ENCODE data around the gene VPS9D1.
"Not testable (repeated sequence)": the region's sequence is repeated elsewhere in the genome, so short reads cannot be mapped to it uniquely, and the experiment has no call there.

VPS9D1 gene

DNA sequence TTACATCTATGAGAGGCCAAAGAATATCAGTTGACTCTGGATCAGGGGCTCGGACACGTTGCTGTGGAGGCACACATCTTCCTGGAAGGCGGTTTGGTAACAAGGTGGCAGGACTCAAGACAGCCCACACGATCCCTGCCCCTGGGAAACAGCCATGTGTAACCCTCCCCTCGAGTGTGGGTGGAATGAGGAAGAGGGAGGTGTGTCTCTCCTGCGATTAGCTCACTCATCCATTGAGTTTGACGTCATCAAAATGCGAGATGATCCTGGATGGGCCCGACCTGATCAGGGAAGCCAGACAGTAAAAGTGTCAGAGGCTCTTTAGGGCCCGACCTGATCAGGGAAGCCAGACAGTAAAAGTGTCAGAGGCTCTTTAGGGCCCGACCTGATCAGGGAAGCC lies 56.5 kb downstream of the VPS9D1 start:
- not testable (repeated sequence) for DNase-seq (ENCODE audit: low read depth)

DNA sequence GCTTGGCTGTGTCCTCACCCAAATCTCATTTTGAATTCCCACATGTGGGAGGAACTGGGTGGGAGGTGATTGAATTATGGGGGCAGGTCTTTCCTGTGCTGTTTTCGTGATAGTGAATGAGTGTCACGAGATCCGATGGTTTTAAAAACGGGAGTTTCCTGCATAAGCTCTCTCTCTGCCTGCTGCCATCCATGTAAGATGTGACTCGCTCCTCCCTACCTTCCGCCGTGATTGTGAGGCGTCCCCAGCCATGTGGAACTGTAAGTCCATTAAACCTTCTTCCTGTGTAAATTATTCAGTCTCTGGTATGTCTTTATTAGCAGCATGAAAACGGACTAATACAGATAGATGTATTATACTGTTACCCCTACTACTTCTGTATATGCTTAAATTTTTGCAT lies 59.5 kb downstream of the VPS9D1 start:
- DNase-seq (ENCODE audit: low read depth): no peak

DNA sequence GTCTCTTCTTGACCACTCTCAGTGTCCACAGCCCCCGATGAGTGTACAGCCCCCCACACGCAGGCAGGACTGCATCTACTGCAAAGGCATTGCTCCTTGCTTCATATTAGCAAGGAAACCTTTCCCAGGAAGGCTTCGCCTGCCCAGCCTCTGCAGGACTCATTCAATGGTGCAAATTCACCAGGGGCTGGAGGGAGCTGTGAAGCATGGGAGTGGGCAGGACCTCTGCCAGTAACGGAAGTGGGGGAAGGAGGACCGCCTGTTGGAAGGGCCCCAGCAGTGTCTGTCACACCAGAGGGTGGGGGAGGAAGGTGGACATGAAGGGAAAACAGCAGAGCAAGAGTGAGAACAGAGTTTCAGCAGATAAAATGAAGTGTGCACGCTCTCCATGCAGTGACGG lies 60.6 kb downstream of the VPS9D1 start:
- no peak for DNase-seq (ENCODE audit: low read depth)

DNA sequence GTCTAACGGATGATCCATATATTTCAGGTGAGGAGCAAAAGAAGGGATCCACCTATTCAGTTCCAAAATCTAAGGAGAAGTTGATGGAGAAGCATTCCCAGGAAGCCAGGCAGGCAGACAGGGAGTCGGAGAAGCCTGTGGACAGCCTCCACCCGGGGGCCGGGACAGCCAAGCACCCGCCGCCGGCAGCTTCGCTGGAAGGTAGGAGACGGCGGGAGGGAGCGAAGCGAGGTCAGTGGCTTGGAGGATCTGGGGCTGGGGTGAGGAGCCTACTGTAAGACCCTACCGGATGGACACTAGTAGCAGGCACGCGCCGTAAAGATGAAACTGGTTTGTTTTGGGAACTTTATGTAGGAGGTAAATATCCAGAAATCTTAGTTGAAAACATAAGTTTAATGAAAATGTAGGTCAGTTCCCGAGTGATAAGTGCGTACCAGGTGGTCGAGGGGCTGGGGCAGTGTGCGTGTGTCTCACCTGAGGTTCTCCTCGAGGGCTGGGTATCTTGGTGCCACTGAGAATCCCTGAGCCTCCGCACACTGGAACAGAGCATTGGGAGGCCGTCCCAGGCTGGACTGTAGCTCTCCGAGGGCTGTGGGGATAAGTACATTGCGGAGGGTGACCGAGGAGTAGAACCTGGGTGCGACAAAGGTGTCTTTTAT lies 62.3 kb downstream of the VPS9D1 start:
- DNase-seq (ENCODE audit: low read depth): no peak

DNA sequence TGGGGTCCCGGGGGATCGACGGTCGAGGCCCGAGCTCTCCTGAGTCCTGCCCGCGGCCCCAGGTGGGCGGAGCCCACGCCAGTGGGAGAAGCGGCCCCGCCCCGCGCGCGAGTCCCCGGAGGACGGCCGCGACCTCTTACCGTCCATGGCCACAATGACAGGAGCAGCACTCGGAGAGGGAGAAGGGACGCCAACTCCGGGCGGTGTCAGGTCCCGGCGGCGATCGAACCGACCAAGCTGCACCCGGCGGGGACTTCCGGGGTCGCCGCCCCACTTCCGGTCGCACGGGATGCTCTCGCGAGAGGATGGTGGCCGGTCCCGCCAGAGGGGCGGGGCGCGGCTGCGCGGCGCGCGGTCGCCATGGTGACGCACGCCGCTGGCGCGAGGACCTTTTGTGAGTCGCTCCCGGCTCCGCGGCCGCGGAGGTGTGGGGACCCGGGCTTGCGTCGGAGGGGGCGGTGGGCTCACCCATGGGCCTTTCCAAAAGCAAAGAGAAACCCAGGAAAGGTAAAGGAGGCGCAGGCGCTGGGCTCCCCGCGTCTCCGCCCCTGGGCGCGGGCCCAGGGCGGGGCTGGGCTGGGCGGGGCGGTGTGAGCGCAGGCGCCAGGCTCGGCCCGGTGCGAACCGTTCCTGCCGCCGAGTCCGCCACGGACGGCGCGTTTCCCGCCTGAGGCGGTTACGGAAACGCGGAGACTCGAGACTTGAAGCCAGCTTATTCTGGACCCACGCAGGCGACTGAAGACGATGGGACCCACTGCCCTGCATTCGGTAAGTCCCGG lies 63.1 kb downstream of the VPS9D1 start, which contains the start of the genes CHMP1A and SPATA33:
Gene CHMP1A (minus strand): TSS at position 267 of the 779 bp plus-strand sequence. CDS start 120 bp downstream, at position 147.
Gene SPATA33 (plus strand): TSS at position 395 of the 779 bp plus-strand sequence. CDS start 76 bp downstream, at position 471.
- DNase-seq (ENCODE audit: low read depth): no peak
